Measurements from ENCODE around the gene NOD1. TPM values are rescaled to one million over a fixed set of nuclear protein-coding genes. Genes with fewer than 3 reads are reported as not detected.

Gene NOD1
- total and polyA plus RNA-seq, 2 of the 8 experiments (the other 6 are each of a cell fraction or from before 2014, with no cell fraction given): 3.8 to 6.5 TPM

GRCh38 chr7:30462179-30462578 is 16.4 kb downstream of the NOD1 start:
- Histone ChIP-seq H3K4ac (replicated peaks; ENCODE audit: insufficient read length, low read depth, low read length) (no peak overlapping the region), H3K4me2 (ENCODE audit: insufficient read depth in 1 of 2, low read depth in 2 of 2, low read length in 2 of 2) (no peak overlapping the region), H3K23ac (ENCODE audit: insufficient read length) (no peak overlapping the region), H2BK5ac (ENCODE audit: low read depth, low read length) (no peak overlapping the region), H3K4me3 (ENCODE audit: extremely low read depth in 1 of 4, insufficient read depth in 2 of 4, low read depth in 3 of 4, low read length in 4 of 4) (no peak overlapping the region), H4K91ac (replicated peaks; ENCODE audit: insufficient read length, low read length) (no peak overlapping the region), H2BK20ac (ENCODE audit: low read length) (no peak overlapping the region), H2BK120ac (replicated peaks; ENCODE audit: low read depth, low read length) (no peak overlapping the region), H4K20me1 (replicated peaks in 1 of 2; ENCODE audit: control insufficient read depth in 1 of 2, insufficient read depth in 2 of 2, low read length in 2 of 2) (no peaks in the 10 kb centered on the region), H3K27ac (ENCODE audit: low read depth, low read length) (no peak overlapping the region), H2AFZ (ENCODE audit: low read length) (no peak overlapping the region), H4K5ac (ENCODE audit: insufficient read length, low read depth, low read length) (no peak overlapping the region), H4K8ac (ENCODE audit: extremely low read depth, insufficient read depth, low read length) (no peak overlapping the region), H3K14ac (ENCODE audit: insufficient read length) (no peak overlapping the region), H3K79me2 (ENCODE audit: control insufficient read depth in 1 of 2, insufficient read depth in 2 of 2, low read length in 2 of 2) (no peaks in the 10 kb centered on the region), H2BK15ac (ENCODE audit: low read length) (no peak overlapping the region), H3K18ac (ENCODE audit: extremely low read depth, low read length) (no peak overlapping the region), H2AK5ac (ENCODE audit: low read depth, low read length) (no peak overlapping the region), H3K27me3 (replicated peaks in 1 of 4; ENCODE audit: control insufficient read depth in 3 of 4, extremely low read depth in 1 of 4, insufficient read depth in 3 of 4, low read length in 3 of 4) (no peaks in the 10 kb centered on the region), H3K9ac (replicated peaks in 1 of 4; ENCODE audit: extremely low read depth in 1 of 4, low read depth in 3 of 4, low read length in 3 of 4) (no peak overlapping the region), H3K79me1 (ENCODE audit: low read depth, low read length) (no peaks in the 10 kb centered on the region; the same call in 1 of the 2 replicates), H3K36me3 (ENCODE audit: control insufficient read depth in 2 of 4, insufficient read depth in 4 of 4, low read length in 3 of 4) (no peaks in the 10 kb centered on the region), H3K4me1 (replicated peaks in 1 of 4; ENCODE audit: control insufficient read depth in 3 of 4, insufficient read depth in 4 of 4, low read length in 3 of 4) (peaks cover 0 to 2% (median 0%) of the 10 kb centered on the region in 4 experiments; a peak in 2 of 7 replicates), H3K23me2 (ENCODE audit: low read depth, low read length) (no peaks in the 10 kb centered on the region), H3K9me3 (ENCODE audit: insufficient read depth in 2 of 2, low read depth in 1 of 2, low read length in 1 of 2) (no peaks in the 10 kb centered on the region), H2BK12ac (ENCODE audit: low read depth, low read length) (no peak overlapping the region), H3K56ac (replicated peaks; ENCODE audit: insufficient read length, low read depth, low read length) (no peak overlapping the region)
- WGBS, 2 experiments (ENCODE audit: extremely low coverage in 1 of 2, insufficient coverage in 1 of 2, insufficient read length in 1 of 2, insufficient replicate concordance in 2 of 2, low coverage in 1 of 2, low lambda C conversion rate in 2 of 2, missing lambda C conversion rate in 1 of 2): 100% methylated on average over 1 of the region's 1 CpG; no CpG with 5 or more reads in 1 of the 2 experiments
- FAIRE-seq (no peak), DNase-seq (ENCODE audit: low read depth in 1 of 2, low spot score in 2 of 2) (no peak)
- ChIA-PET CTCF (ENCODE audit: partially characterized antibody) (interaction anchor here (0.9 kb wide), 1 partner anchor 9 kb away, joined by 3 read pairs; no protein-coding TSS in a partner anchor), POLR2A (ENCODE audit: partially characterized antibody) (no interaction called here)
- TF ChIP-seq JUN (IDR thresholded peaks at IDR 0.05; ENCODE audit: low read depth, low read length): no peak
- TF ChIP-seq EGR1 (IDR thresholded peaks at IDR 0.05; ENCODE audit: borderline replicate concordance, low read depth, low read length): no peak
- no peak for TF ChIP-seq FOSL1 (IDR thresholded peaks at IDR 0.05; ENCODE audit: insufficient read depth, low read depth, low read length)
- no peak for TF ChIP-seq SP4 (IDR thresholded peaks at IDR 0.05; ENCODE audit: low read length)
- TF ChIP-seq CHD1 (IDR thresholded peaks at IDR 0.05; ENCODE audit: low read depth, low read length): no peak

Data from H1 (cell line).